Neural progenitor cell (in vitro differentiated cells): ENCODE results near the gene SPATA6L. TPM values are rescaled to one million over a fixed set of nuclear protein-coding genes. Genes with fewer than 3 reads are reported as not detected.

Source experiments
- DNase-seq: peaks from one replicate; pipeline ENCODE4 v3.0.0-alpha.2; 2016; ENCODE audit warnings: low spot score
- H2AFZ ChIP-seq: fragments of 200-600 bp; sonication (generic); replicated peaks from 2 replicates; pipeline ENCODE4 v1.6.1; 2016; ENCODE audit warnings: antibody characterized with exemption
- H3F3A ChIP-seq: fragments of 200-600 bp; sonication (generic); 2 replicates; pipeline ENCODE4 v1.6.1; 2016; ENCODE audit warnings: antibody characterized with exemption, low read depth
- H3K27ac ChIP-seq: fragments of 200-600 bp; sonication (generic); 2 replicates; pipeline ENCODE4 v1.5.1; 2016; ENCODE audit warnings: mild to moderate bottlenecking
- H3K27me3 ChIP-seq: fragments of 200-600 bp; sonication (generic); 2 replicates; pipeline ENCODE4 v1.6.1; 2016; ENCODE audit warnings: mild to moderate bottlenecking, moderate library complexity
- H3K36me3 ChIP-seq: fragments of 200-600 bp; sonication (generic); 2 replicates; pipeline ENCODE4 v1.5.1; 2016
- H3K4me1 ChIP-seq: fragments of 200-600 bp; sonication (generic); 2 replicates; pipeline ENCODE4 v1.6.1; 2016; ENCODE audit warnings: mixed run types
- H3K4me2 ChIP-seq: fragments of 200-600 bp; sonication (generic); 2 replicates; pipeline ENCODE4 v1.6.1; 2016
- H3K4me3 ChIP-seq: fragments of 200-600 bp; sonication (generic); 2 replicates; pipeline ENCODE4 v1.5.1; 2016
- H3K79me2 ChIP-seq: fragments of 200-600 bp; sonication (generic); 2 replicates; pipeline ENCODE4 v1.6.1; 2016; ENCODE audit warnings: low read depth
- H3K9ac ChIP-seq: fragments of 200-600 bp; sonication (generic); 2 replicates; pipeline ENCODE4 v1.6.1; 2016
- H3K9me3 ChIP-seq: fragments of 200-600 bp; sonication (generic); 2 replicates; pipeline ENCODE4 v1.5.1; 2016; ENCODE audit warnings: low read depth
- H4K20me1 ChIP-seq: fragments of 200-600 bp; sonication (generic); 2 replicates; pipeline ENCODE4 v1.6.1; 2016; ENCODE audit warnings: low read depth
- H3K27ac Mint-ChIP-seq: 3 replicates; pipeline ENCODE4 v1.8.0; 2021; ENCODE audit warnings: mixed read lengths
- H3K27me3 Mint-ChIP-seq: 2 replicates; pipeline ENCODE4 v1.8.0; 2022; ENCODE audit warnings: low read depth, mild to moderate bottlenecking, inconsistent platforms, moderate library complexity, mixed read lengths; ENCODE audit not compliant: insufficient read depth
- H3K36me3 Mint-ChIP-seq: 3 replicates; pipeline ENCODE4 v1.8.0; 2021; ENCODE audit warnings: mixed read lengths
- H3K4me1 Mint-ChIP-seq: 3 replicates; pipeline ENCODE4 v1.8.0; 2021; ENCODE audit warnings: mixed read lengths
- H3K4me3 Mint-ChIP-seq: 3 replicates; pipeline ENCODE4 v1.8.0; 2021; ENCODE audit warnings: mild to moderate bottlenecking, moderate library complexity, mixed read lengths
- H3K9me3 Mint-ChIP-seq: 3 replicates; pipeline ENCODE4 v1.8.0; 2020; ENCODE audit warnings: mixed read lengths
- EZH2 ChIP-seq: fragments of 200-600 bp; sonication (generic); IDR thresholded peaks from 2 replicates; pipeline ENCODE4 v1.6.1; 2017; ENCODE audit warnings: antibody characterized with exemption, mild to moderate bottlenecking, moderate library complexity
- EZH2phosphoT487 ChIP-seq: fragments of 200-600 bp; sonication (generic); IDR thresholded peaks from 2 replicates; pipeline ENCODE4 v1.6.1; 2017; ENCODE audit warnings: antibody characterized with exemption
- total RNA-seq: library from RNA; depleted of rRNA; stranded (reverse); fragments of >200 nt; gene quantifications from 2 replicates; pipeline ENCODE4 v1.2.3, GENCODE V29; 2015; ENCODE audit warnings: low replicate concordance
- TF ChIP-seq, protein P1 (sequence below): fragments of 200-600 bp; sonication (generic); IDR thresholded peaks from 2 replicates; pipeline ENCODE4 v1.5.1; 2017; ENCODE audit warnings: antibody characterized with exemption, mild to moderate bottlenecking

SPATA6L gene, protein sequence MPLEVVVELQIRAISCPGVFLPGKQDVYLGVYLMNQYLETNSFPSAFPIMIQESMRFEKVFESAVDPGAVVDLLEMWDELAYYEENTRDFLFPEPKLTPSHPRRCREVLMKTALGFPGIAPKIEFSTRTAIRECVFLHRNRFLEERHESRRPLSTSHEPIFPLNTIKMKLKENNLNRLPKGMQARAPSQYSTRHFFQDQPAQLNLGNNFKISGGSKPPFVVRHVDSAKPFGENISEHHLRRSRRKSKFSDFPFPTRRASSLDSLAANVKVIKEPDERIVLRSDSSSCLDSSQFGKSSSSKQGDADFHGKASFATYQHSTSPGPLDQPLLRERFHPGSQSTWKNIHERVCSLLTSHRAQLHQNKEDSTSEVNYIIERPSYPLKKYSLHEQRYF
- total RNA-seq = 0.99 TPM in 1 of 2 replicates, not detected in the other

DNA sequence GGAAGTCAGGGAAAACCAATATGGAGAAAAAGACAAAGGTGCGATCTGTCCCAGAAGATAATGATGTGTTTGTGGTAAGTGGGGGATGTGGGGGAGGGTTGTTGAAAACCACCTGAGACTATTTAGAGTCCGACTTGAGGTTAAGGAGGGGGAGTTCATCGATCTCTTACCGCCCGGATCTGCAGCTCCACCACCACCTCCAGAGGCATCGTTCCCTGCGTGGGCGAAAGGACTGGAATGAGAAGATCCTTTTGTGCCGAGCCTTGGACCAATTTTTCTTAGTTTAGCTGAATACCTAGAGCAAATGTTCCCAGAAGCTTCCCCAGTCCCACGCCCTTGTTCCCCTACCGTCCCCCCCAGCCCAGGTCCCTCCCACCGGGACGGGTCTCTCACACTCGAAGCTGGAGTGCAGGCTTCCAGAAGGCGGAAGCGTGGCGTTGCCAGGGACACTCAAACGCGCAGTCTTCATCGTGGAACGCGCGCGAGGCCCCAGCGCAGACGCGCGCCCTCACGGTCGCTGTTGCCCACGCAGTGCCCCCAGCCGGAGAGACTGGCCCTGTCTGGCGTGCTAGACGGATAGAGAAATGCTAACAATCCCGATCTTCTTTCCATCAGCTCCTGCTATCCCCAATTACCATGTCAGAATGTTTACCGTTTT lies at the start of gene SPATA6L:
Gene SPATA6L (minus strand): TSS at position 439 of the 658 bp plus-strand sequence. CDS start 230 bp downstream, at position 209.
- H3K4me1 ChIP-seq = peaks cover 7% of the 10 kb centered on the region
- no peak within 1 kb of the TSS for H3K27ac ChIP-seq
- H3K27me3 ChIP-seq = peaks cover 25% of the 10 kb centered on the region
- Mint-ChIP-seq H3K4me1 (peaks cover 35% of the 10 kb centered on the region), H3K36me3 (no peaks in the 10 kb centered on the region), H3K27ac (no peak within 1 kb of the TSS), H3K9me3 (no peaks in the 10 kb centered on the region), H3K4me3 (peak within 1 kb of the TSS; percentile 73), H3K27me3 (no peaks in the 10 kb centered on the region)
- H3K9ac ChIP-seq = no peak within 1 kb of the TSS
- no peaks in the 10 kb centered on the region for H4K20me1 ChIP-seq
- H3K4me2 ChIP-seq = peak within 1 kb of the TSS; percentile 75
- peaks cover 4% of the 10 kb centered on the region for H3K9me3 ChIP-seq
- TF ChIP-seq, protein P1, sequence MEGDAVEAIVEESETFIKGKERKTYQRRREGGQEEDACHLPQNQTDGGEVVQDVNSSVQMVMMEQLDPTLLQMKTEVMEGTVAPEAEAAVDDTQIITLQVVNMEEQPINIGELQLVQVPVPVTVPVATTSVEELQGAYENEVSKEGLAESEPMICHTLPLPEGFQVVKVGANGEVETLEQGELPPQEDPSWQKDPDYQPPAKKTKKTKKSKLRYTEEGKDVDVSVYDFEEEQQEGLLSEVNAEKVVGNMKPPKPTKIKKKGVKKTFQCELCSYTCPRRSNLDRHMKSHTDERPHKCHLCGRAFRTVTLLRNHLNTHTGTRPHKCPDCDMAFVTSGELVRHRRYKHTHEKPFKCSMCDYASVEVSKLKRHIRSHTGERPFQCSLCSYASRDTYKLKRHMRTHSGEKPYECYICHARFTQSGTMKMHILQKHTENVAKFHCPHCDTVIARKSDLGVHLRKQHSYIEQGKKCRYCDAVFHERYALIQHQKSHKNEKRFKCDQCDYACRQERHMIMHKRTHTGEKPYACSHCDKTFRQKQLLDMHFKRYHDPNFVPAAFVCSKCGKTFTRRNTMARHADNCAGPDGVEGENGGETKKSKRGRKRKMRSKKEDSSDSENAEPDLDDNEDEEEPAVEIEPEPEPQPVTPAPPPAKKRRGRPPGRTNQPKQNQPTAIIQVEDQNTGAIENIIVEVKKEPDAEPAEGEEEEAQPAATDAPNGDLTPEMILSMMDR = peak; percentile 27
- TF ChIP-seq EZH2phosphoT487 (no peak), EZH2 (peak; percentile 37)
- DNase-seq = peak; percentile 43
- peaks cover 16% of the 10 kb centered on the region for H3F3A ChIP-seq
- peak within 1 kb of the TSS; percentile 52 for H2AFZ ChIP-seq
- H3K36me3 ChIP-seq = no peaks in the 10 kb centered on the region
- peak within 1 kb of the TSS; percentile 41 for H3K4me3 ChIP-seq
- no peaks in the 10 kb centered on the region for H3K79me2 ChIP-seq

DNA sequence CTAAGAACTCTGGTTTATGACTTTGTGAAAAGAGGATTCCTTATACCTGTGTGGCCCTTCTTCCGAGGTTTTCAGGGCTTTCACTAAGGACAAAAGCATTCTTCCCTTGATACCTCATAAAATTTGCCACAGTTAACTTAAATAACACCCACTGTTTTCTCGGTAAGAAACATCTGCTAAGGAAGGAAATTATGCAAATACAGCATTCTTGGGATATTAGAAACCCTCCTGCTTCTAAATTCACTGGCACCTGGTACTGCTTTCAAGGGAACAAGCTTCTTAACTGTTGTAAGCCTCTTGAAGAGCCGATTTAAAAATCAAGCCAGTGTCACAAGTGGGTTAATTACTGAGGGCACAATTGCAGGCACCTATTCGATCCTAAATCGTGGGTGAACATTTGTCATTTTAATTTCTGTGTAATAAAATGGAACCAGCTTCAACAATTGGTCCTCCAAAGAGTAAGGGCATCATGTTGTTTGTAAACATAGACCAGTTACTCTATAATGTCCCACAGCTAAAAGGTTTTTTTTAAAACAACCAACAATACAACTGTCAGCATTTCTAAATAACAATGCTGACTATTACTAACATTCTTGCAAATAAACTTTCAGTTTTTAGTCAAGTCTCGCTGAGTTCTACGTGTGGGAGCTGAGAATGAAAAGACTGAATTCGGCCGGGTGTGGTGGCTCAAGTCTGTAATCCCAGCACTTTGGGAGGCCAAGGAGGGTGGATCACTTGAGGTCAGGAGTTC lies 48.2 kb upstream of the SPATA6L start:
- H3K4me1 ChIP-seq = no peaks in the 10 kb centered on the region
- H3K79me2 ChIP-seq = no peaks in the 10 kb centered on the region
- TF ChIP-seq EZH2phosphoT487 = no peak
- no peak for TF ChIP-seq EZH2
- TF ChIP-seq, protein P1 = no peak
- no peaks in the 10 kb centered on the region for H3K9me3 Mint-ChIP-seq
- peaks cover 23% of the 10 kb centered on the region for H3K36me3 Mint-ChIP-seq
- no peak overlapping the region for H2AFZ ChIP-seq
- no peak for DNase-seq
- no peaks in the 10 kb centered on the region for H3K36me3 ChIP-seq
- no peaks in the 10 kb centered on the region for H4K20me1 ChIP-seq
- peaks cover 4% of the 10 kb centered on the region for H3F3A ChIP-seq
- H3K27me3 ChIP-seq = no peaks in the 10 kb centered on the region
- H3K27ac Mint-ChIP-seq = no peak overlapping the region
- H3K9me3 ChIP-seq = no peaks in the 10 kb centered on the region
- H3K27ac ChIP-seq = peak overlapping the region; percentile 58
- no peaks in the 10 kb centered on the region for H3K4me1 Mint-ChIP-seq
- no peak overlapping the region for H3K4me3 Mint-ChIP-seq
- peaks cover 2% of the 10 kb centered on the region for H3K27me3 Mint-ChIP-seq
- H3K4me3 ChIP-seq = no peak overlapping the region
- no peak overlapping the region for H3K4me2 ChIP-seq
- no peak overlapping the region for H3K9ac ChIP-seq

DNA sequence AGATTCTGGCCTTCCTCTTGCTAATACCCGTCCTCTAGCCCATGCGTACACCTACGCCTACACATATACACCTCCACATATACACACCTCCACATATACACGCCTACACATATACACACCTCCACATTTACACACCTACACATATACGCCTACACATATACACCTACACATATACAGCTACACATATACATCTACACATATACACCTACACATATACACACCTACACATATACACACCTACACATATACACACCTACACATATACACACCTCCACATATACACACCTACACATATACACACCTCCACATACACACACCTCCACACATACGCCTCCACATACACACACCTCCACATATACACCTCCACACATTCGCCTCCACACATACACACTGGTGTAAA lies 47.6 kb upstream of the SPATA6L start:
- Histone ChIP-seq H3K4me1 (no peaks in the 10 kb centered on the region), H4K20me1 (no peaks in the 10 kb centered on the region), H2AFZ (no peak overlapping the region), H3K27me3 (no peaks in the 10 kb centered on the region), H3K4me2 (no peak overlapping the region), H3K79me2 (no peaks in the 10 kb centered on the region), H3K9ac (no peak overlapping the region), H3K27ac (no peak overlapping the region), H3K36me3 (no peaks in the 10 kb centered on the region), H3K9me3 (no peaks in the 10 kb centered on the region), H3K4me3 (no peak overlapping the region), H3F3A (peaks cover 4% of the 10 kb centered on the region)
- TF ChIP-seq EZH2 (no peak), EZH2phosphoT487 (no peak)
- TF ChIP-seq, protein P1 = no peak
- Mint-ChIP-seq H3K4me3 (no peak overlapping the region), H3K9me3 (no peaks in the 10 kb centered on the region), H3K27ac (no peak overlapping the region), H3K4me1 (no peaks in the 10 kb centered on the region), H3K27me3 (peaks cover 2% of the 10 kb centered on the region), H3K36me3 (peaks cover 21% of the 10 kb centered on the region)
- DNase-seq = no peak
